AG09309 (cell line): ENCODE results near the gene CEP290.

Source experiments
- DNase-seq: peaks from one replicate; pipeline ENCODE4 v3.0.0-alpha.2; 2010; ENCODE audit warnings: low read depth
- H3K4me3 ChIP-seq: 2 replicates; pipeline ENCODE4 v1.5.1; 2011; ENCODE audit warnings: mild to moderate bottlenecking, low read depth, low read length, moderate library complexity; ENCODE audit not compliant: control insufficient read depth
- TF ChIP-seq, protein P1 (sequence below): IDR thresholded peaks from 2 replicates; pipeline ENCODE4 v1.5.1; 2011; ENCODE audit warnings: mild to moderate bottlenecking, low read depth, low read length, inconsistent platforms; ENCODE audit not compliant: insufficient read depth, control insufficient read depth; ENCODE audit errors: missing control alignments

Gene CEP290

DNA sequence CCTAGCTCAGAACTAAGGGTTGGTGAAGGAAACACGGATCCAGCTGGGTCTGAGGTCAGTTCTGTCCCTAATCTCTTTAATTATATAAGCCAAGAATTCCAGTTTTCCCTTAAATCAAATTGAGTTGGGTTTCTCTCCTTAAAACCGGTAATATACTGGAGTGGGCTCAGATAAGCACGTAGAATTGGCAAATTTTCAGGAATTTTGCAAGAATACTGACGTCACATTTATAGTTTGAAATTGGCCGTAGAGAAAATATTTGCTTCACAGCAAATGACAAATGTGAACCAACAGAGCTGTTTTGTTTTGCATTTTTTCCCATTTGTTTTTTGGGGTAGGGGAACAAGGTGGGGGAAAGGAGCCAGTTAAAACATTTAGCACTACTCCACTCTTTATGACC is 130.1 kb downstream of the CEP290 start:
- no peak for DNase-seq
- TF ChIP-seq, protein P1, sequence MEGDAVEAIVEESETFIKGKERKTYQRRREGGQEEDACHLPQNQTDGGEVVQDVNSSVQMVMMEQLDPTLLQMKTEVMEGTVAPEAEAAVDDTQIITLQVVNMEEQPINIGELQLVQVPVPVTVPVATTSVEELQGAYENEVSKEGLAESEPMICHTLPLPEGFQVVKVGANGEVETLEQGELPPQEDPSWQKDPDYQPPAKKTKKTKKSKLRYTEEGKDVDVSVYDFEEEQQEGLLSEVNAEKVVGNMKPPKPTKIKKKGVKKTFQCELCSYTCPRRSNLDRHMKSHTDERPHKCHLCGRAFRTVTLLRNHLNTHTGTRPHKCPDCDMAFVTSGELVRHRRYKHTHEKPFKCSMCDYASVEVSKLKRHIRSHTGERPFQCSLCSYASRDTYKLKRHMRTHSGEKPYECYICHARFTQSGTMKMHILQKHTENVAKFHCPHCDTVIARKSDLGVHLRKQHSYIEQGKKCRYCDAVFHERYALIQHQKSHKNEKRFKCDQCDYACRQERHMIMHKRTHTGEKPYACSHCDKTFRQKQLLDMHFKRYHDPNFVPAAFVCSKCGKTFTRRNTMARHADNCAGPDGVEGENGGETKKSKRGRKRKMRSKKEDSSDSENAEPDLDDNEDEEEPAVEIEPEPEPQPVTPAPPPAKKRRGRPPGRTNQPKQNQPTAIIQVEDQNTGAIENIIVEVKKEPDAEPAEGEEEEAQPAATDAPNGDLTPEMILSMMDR: no peak
- no peak overlapping the region for H3K4me3 ChIP-seq

DNA sequence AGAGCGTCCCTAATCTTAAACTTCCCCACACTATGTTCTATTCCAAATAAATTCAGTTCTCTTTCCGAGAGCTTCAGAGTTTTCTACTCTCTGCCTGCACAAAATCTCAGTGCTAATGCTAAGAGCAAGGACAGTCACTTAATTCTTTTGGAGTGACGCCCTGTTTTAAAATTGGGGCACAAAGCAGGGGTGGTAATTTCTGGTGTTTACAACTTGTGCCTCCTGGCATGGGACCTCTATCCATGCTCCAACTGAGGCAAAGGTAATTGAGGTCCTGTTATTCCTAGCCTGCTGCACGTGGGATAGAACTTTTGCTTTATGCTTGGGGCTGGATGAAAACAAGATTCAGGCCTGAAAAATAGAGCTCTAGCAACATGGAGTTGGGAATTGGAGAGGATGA is 135.5 kb downstream of the CEP290 start:
- TF ChIP-seq, protein P1: no peak
- no peak overlapping the region for H3K4me3 ChIP-seq
- no peak for DNase-seq

DNA sequence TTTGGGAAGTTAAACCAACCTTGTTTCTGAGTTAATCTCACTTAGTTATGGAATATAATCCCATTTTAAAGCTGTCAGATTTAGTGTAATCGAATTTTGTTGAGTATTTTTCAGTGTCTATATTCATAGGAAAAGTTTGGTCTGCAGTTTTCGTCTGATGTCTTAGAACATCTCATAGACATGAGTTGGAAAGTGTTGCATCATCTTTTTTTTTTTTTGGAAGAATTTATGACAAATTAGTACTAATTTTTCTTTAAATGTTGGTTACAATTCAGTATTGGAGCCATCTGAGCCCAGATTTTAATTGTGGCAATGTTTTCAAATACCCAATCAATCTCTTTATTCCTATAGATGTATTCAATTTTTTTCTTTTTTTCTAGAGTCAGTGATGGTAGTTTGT is 140.6 kb downstream of the CEP290 start:
- DNase-seq: no peak
- TF ChIP-seq, protein P1: no peak

More for the DNA sequence above, 140.6 kb downstream of the CEP290 start:
- no peak overlapping the region for H3K4me3 ChIP-seq
